Stimulated activated CD8-positive, alpha-beta memory T cell treated with anti-CD3 and anti-CD28 coated beads, Interleukin-12 subunit alpha, Interleukin-12 subunit beta, amount 100 ng/mL, for 24 hours (primary cell): Measurements from ENCODE around the gene CA10.

Source experiments
- DNase-seq: peaks from one replicate; pipeline ENCODE4 v3.0.0-alpha.2; 2020; ENCODE audit errors: extremely low read depth

Gene CA10

GRCh38 chr17:52147431-52147830, 11.1 kb downstream of the CA10 start:
- no peak for DNase-seq

GRCh38 chr17:52145476-52145875, 13.0 kb downstream of the CA10 start:
- DNase-seq, result no peak

DNA sequence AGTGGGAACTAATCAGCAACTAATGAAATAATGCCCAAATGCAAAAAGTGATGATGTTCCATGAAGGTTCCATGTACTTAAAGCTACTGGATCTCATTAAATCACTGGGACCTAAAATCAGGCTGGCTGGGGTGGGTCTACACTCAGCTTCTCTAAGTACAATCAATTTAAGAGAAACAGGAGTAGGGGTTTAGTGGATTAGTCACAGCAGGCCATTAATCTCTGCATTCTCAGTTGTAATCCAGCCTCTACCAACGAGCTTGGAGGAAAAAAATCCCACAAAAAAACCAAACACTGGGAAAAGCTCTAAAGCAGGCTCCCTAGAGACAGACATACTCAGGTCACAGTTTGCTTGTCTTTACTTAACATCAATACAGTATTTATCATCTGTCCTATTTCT, 15.0 kb downstream of the CA10 start:
- no peak for DNase-seq

DNA sequence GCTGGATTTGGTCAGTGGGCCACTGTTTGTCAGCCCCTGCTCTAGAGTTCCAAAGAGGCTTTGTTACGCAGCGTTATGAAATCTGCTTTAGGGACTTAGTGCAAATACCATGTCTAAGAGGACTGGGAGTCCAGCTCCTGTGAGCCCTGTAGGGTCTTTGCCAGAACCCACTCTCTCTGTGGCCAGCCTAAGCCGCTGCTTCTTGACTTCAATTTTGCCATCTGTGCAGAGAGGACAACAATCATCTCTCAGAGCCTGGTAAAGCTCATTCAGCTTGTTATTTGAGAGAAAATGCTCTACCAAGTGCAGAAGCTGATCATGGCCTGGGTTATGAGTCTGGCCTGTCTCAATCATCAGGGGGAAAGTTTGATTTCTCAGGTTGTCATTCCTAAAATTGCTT, 17.9 kb downstream of the CA10 start:
- DNase-seq, result no peak

GRCh38 chr17:52138752-52139151, 19.8 kb downstream of the CA10 start:
- no peak for DNase-seq

- DNase-seq, result no peak
These were observed 20.2 kb downstream of the CA10 start for GRCh38 chr17:52138350-52138749.

GRCh38 chr17:52136166-52136565, 22.3 kb downstream of the CA10 start:
- DNase-seq, result no peak

GRCh38 chr17:52134641-52135040, 23.9 kb downstream of the CA10 start:
- DNase-seq, result no peak

DNA sequence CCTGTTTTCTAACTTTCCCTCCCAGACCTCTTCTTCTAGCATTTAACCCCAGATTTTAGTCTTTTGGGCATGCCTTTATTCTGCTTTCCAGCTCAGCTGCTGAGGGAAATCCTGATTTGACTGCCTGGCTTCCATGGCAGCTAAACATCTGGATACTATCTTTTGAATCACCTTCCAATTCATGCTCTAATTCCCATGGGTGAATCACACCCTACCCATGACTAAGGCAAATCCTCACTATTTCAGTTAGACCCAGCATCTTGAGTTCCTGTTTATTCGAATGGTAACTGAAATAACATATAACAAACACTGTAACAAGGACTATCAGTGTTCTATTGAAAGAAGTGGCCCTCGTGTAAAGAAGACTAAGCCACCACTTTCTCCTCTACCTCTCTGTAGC, 29.8 kb downstream of the CA10 start:
- no peak for DNase-seq

- no peak for DNase-seq
These were observed 33.5 kb downstream of the CA10 start for GRCh38 chr17:52124993-52125392.

DNA sequence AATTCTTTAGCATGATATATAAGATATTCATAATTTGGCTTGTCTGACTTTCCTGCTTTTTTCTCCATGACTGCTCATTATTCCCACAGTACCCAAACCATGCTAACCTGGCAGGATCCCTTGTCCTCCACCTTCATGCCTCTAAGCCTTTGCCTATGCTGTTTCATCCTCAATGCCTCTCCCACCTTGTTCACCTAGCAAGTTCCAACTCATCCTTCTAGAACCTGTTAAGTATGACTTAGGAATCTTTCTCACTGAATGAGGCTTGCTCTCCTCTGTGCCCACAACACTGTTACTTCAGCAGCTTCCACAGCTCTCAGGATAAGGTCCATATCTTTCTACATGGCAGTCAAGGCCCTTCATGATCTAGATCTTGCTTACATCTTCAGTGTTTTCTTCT, 34.0 kb downstream of the CA10 start:
- DNase-seq, result no peak

- no peak for DNase-seq
These were observed 38.0 kb downstream of the CA10 start for GRCh38 chr17:52120465-52120864.

DNA sequence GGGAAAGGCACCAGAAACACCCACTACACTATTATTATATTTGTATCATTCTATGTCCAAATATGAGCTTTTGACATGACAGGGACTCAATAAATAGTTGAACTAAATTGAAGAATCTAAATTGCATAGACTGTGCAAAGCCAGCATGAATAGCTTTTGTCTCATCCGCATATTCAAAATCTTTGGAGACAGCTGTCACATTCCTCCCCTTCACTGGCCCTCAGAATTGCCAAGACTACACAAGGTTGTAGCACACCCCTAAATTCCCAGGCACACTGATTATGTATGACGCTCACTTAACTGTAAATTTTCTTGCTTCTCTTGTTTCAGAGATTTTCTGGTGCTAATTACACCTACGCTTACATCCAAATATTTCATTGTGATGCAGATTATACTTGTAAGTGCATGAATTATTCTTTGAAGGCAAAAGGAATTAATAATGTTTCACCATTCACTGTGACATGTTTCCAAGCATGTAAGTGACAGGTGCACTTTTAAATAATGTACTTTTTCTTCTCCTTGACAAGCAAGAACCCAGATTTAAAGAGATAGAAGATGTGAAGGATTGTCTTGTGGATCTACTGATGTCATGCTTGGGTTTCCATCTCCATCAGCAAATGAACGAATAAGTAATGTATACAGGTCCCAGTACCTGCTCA, 47.5 kb downstream of the CA10 start:
- DNase-seq, result no peak

DNA sequence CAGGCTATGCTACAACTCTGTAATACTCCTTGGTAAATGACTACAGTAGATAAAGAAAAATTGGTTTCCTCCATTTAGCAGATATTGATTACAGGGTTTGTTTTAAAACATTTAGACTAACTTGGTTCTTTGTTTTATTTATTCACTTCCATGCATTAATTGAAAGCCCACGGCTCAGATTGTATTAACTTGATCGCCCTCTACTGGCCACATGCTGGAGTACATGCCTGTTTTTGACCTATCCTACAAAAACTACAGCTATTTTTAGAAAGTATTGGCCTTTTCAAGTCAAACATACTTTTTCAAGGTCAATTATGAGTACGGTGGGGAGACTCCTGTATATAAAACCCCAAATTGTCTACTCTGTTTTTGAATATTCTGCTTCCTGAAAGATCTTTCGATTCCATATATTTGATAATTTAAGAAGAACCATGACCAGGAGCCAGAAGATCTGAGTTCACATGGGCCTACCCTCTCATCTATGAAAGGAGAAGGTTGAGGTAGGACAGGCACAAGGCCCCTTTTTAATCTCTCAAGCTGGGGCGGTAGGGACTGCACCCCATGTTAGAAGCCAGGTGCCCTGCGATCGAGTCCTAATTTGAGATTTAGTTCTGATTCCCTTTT, 51.8 kb downstream of the CA10 start:
- DNase-seq, result no peak

- DNase-seq, result no peak
These were observed 52.4 kb downstream of the CA10 start for GRCh38 chr17:52106072-52106471.

DNA sequence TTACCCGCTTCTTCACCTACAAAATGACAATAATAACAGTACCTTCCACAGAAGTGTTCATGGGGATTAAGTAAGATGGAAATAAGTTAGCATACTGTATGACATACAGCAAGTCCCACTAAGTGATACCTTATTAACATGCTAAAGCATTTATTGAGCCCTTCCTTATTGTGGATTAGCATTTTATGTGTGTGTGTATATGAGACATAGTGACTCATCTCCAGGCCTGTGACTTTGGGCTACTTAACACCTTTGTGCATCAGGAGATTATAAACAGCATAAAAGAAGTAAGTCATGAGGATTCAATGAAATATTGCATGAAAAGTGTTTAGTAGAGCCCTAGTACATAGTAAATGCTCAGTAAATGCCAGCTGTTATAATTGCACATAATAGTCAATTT, 52.9 kb downstream of the CA10 start:
- no peak for DNase-seq

- no peak for DNase-seq
These were observed 62.5 kb downstream of the CA10 start for GRCh38 chr17:52096056-52096455.

- no peak for DNase-seq
These were observed 74.3 kb downstream of the CA10 start for GRCh38 chr17:52084176-52084575.

- no peak for DNase-seq
These were observed 79.0 kb downstream of the CA10 start for GRCh38 chr17:52079496-52079895.

- no peak for DNase-seq
These were observed 86.8 kb downstream of the CA10 start for GRCh38 chr17:52071712-52072111.

DNA sequence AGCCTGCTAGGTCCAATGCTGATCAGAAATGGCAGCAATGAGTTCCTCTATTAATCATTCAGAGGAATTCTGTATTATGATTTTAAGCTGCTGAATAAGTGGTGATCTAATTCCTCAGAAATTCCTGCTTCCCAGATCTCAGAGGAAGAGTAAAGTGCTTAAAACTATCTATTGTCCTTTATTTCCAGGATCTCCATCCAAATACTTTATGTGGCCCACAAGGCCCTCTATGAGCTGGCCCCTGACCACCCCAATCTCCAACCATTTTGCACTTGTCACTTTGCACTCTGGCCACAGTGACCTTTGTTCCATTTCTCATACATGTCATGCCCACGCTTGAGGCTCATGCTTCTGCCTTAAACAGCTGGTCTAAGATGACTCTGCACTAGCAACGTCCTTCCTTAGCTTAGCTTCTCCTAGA, 93.7 kb downstream of the CA10 start:
- no peak for DNase-seq

GRCh38 chr17:52049496-52049895, 109.0 kb downstream of the CA10 start:
- DNase-seq, result no peak

GRCh38 chr17:52049051-52049450, 109.5 kb downstream of the CA10 start:
- no peak for DNase-seq
